Endothelial cell (in vitro differentiated cells): ENCODE data around the gene LRRC8B. TPM values are rescaled to one million over a fixed set of nuclear protein-coding genes. Genes with fewer than 3 reads are reported as not detected.

ENCODE experiments used
- DNase-seq: peaks from one replicate; pipeline ENCODE4 v3.0.0; 2021; ENCODE audit warnings: low spot score
- H3K27ac Mint-ChIP-seq: one replicate; pipeline ENCODE4 v1.8.0; 2021; ENCODE audit warnings: mixed read lengths, inconsistent platforms; ENCODE audit not compliant: unreplicated experiment
- H3K27me3 Mint-ChIP-seq: one replicate; pipeline ENCODE4 v1.8.0; 2021; ENCODE audit warnings: mild to moderate bottlenecking, moderate library complexity, mixed read lengths, inconsistent platforms; ENCODE audit not compliant: unreplicated experiment
- H3K36me3 Mint-ChIP-seq: one replicate; pipeline ENCODE4 v1.8.0; 2021; ENCODE audit warnings: mild to moderate bottlenecking, low read depth, mixed read lengths, inconsistent platforms; ENCODE audit not compliant: unreplicated experiment
- H3K4me1 Mint-ChIP-seq: one replicate; pipeline ENCODE4 v1.8.0; 2021; ENCODE audit warnings: mild to moderate bottlenecking, mixed read lengths, inconsistent platforms; ENCODE audit not compliant: unreplicated experiment
- H3K4me3 Mint-ChIP-seq: one replicate; pipeline ENCODE4 v1.8.0; 2021; ENCODE audit warnings: mild to moderate bottlenecking, mixed read lengths, inconsistent platforms; ENCODE audit not compliant: unreplicated experiment
- H3K9me3 Mint-ChIP-seq: one replicate; pipeline ENCODE4 v1.8.0; 2021; ENCODE audit warnings: mixed read lengths, inconsistent platforms; ENCODE audit not compliant: unreplicated experiment
- total RNA-seq: library from RNA; stranded (reverse); fragmentation: NEBNext Ultra II Directional; extraction: Animal tissue kit (Norgen Biotek cat#: 25700); gene quantifications from one replicate; pipeline ENCODE4 v1.2.1, GENCODE V29; 2021; ENCODE audit not compliant: unreplicated experiment
- TF ChIP-seq, protein P1 (sequence below): fragments of 200-600 bp; sonication (generic); IDR thresholded peaks from one replicate; pipeline ENCODE4 v1.5.0; 2021; ENCODE audit warnings: antibody characterized with exemption; ENCODE audit not compliant: unreplicated experiment

Gene LRRC8B
- total RNA-seq, 1 donor from 2014 or later, result 14.5 TPM

GRCh38 chr1:89632657-89633247 is 108.1 kb downstream of the LRRC8B start, which contains the start of gene LRRC8C:
TSS of gene LRRC8C (plus strand) at chr1:89633120. CDS start at chr1:89686474, 53,354 bp downstream.
- H3K27ac Mint-ChIP-seq, result peak within 1 kb of the TSS; percentile 72
- TF ChIP-seq, protein P1, sequence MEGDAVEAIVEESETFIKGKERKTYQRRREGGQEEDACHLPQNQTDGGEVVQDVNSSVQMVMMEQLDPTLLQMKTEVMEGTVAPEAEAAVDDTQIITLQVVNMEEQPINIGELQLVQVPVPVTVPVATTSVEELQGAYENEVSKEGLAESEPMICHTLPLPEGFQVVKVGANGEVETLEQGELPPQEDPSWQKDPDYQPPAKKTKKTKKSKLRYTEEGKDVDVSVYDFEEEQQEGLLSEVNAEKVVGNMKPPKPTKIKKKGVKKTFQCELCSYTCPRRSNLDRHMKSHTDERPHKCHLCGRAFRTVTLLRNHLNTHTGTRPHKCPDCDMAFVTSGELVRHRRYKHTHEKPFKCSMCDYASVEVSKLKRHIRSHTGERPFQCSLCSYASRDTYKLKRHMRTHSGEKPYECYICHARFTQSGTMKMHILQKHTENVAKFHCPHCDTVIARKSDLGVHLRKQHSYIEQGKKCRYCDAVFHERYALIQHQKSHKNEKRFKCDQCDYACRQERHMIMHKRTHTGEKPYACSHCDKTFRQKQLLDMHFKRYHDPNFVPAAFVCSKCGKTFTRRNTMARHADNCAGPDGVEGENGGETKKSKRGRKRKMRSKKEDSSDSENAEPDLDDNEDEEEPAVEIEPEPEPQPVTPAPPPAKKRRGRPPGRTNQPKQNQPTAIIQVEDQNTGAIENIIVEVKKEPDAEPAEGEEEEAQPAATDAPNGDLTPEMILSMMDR, result no peak
- peaks cover 17% of the 10 kb centered on the region for H3K4me1 Mint-ChIP-seq
- H3K27me3 Mint-ChIP-seq, result peaks cover 6% of the 10 kb centered on the region
- H3K9me3 Mint-ChIP-seq, result no peaks in the 10 kb centered on the region
- H3K4me3 Mint-ChIP-seq, result peak within 1 kb of the TSS; percentile 94
- DNase-seq, result peak; percentile 97
- peaks cover 5% of the 10 kb centered on the region for H3K36me3 Mint-ChIP-seq

GRCh38 chr1:89633248-89633799 is 108.7 kb downstream of the LRRC8B start:
- Mint-ChIP-seq H3K4me1 (peaks cover 17% of the 10 kb centered on the region), H3K27me3 (peaks cover 5% of the 10 kb centered on the region), H3K4me3 (peak overlapping the region; percentile 94), H3K27ac (peak overlapping the region; percentile 72), H3K9me3 (no peaks in the 10 kb centered on the region), H3K36me3 (peaks cover 5% of the 10 kb centered on the region)
- DNase-seq, result peak; percentile 51
- TF ChIP-seq, protein P1, result no peak

GRCh38 chr1:89633800-89634625 is 109.4 kb downstream of the LRRC8B start:
- DNase-seq, result peak; percentile 8
- H3K9me3 Mint-ChIP-seq, result no peaks in the 10 kb centered on the region
- peaks cover 17% of the 10 kb centered on the region for H3K4me1 Mint-ChIP-seq
- H3K36me3 Mint-ChIP-seq, result peaks cover 5% of the 10 kb centered on the region
- peak overlapping the region; percentile 72 for H3K27ac Mint-ChIP-seq
- H3K4me3 Mint-ChIP-seq, result peak overlapping the region; percentile 94
- H3K27me3 Mint-ChIP-seq, result peaks cover 5% of the 10 kb centered on the region
- TF ChIP-seq, protein P1, result no peak

DNA sequence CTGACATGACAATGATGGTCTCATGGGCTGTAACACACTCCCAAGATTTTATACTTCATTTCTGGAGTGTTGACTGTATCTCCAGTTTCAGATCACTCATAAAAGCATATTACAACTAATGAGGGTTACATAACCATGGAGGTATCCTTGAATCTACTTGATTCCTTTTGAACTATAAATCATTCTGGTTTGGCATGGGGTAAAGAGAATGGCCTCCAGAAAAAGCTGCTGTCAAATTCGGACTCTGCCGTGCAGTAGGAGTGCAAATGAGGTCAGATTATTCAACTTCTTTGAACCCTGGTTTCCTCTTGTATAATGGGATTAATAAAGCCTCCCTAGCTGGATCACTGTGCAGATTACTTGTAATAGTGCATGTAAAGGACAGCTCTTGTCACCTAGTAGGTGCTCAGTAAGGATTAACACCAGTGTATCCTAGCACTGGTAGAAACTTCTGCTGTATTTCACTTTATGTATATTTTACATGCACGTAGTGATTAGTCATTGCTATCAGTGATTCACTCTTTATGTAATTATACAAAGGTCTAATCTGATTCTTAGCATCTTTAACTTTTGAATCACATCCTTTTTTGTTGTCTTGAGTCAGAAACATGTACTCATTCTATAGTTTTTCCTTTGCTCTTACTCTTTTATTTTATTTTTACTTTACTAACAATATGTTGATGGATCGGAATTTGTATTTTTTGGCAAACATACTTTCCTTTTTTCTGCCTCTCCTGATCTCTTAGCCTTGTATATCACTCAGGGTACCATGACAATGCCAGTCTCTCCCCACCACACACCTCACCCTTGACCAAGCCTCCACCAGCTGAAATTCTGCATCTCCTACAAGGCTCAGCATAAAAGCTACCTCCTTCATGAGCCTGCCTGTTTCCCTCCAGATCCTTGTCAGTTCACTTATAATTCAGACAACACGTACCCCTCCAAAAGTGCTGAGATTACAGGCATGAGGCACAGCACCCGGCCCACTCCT is 111.5 kb downstream of the LRRC8B start:
- Mint-ChIP-seq H3K27me3 (peaks cover 5% of the 10 kb centered on the region), H3K4me3 (no peak overlapping the region), H3K36me3 (no peaks in the 10 kb centered on the region), H3K4me1 (peaks cover 17% of the 10 kb centered on the region), H3K9me3 (no peaks in the 10 kb centered on the region), H3K27ac (no peak overlapping the region)
- TF ChIP-seq, protein P1, result no peak
- no peak for DNase-seq
